ENCODE measurements around the gene PATZ1.
A peak's percentile ranks its signal among the peaks of the same experiment; 100 is the strongest.

Gene PATZ1

DNA sequence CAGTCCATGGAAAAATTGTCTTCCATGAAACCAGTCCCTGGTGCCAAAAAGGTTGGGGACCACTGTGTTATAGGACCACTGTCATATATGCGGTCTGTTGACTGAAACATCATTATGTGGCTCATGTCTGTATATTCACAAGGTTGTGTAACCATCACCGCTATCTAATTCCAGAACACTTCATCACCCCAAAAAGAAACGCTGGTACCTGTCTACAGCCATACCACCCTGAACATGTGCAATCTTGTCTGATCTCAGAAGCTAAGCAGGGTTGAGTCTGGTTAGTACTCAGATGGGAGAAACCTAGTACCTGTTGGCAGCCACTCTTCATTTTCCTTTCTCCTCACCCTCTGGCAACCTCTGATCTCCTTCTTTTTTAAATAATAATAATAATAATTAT is 41.0 kb downstream of the PATZ1 start:
- DNase-seq = no peak

DNA sequence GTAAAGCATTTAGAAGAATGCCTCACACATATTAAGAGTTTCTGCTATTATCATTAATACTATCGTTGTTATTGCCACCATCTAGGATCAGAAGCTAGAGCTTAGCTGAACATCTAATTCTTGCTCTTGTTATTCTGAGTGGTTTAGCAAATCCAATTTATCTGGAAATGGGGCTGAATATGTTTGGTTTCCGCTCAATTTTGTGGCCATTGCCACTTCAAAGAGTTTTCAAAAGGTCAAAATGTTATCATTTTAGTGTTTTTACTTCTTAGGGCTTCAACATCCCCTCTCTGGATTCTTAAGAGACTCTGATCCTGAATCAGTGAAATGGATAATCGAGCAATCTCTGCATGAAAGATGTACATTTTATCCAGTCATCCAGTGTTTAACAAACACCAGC is 43.6 kb downstream of the PATZ1 start:
- DNase-seq = no peak

DNA sequence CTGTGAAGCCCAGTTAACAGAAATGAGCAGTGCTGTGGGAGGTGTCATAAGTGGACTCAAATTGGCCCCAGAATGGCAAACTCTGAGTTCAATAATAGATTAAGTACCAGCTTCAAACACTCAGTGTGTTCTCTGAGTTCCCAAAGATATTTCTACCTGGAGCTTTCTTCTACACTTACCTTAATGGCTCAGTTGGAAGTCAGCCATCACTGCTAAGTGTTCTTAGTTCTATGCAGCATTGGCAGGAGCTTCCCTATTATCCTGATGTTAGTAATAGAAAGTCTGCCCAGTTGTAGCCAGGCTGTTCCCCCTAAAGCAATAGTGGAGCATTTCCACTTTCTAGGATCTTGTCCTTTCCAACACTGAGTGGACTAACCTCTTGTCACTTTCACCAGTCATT is 44.1 kb downstream of the PATZ1 start:
- DNase-seq = no peak

DNA sequence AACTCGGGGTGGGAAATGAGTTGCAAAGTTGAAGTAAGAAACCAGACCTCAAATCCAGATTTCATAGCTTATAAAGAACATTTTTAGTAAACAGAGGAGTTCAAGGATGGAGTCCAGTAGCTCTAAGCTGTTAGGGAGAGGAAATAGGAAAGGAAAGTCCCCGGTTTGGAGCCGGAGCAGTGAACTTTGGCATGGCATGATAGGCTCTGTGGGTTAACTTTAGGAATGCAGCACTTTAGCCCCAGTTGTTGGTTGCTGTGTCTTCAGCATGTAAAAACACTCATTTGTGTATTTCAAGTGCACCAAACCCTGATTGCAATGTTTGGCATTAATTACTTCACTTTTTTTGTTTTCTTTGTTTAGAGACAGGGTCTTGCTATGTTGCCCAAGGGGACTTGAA is 45.2 kb downstream of the PATZ1 start:
- DNase-seq = no peak

DNA sequence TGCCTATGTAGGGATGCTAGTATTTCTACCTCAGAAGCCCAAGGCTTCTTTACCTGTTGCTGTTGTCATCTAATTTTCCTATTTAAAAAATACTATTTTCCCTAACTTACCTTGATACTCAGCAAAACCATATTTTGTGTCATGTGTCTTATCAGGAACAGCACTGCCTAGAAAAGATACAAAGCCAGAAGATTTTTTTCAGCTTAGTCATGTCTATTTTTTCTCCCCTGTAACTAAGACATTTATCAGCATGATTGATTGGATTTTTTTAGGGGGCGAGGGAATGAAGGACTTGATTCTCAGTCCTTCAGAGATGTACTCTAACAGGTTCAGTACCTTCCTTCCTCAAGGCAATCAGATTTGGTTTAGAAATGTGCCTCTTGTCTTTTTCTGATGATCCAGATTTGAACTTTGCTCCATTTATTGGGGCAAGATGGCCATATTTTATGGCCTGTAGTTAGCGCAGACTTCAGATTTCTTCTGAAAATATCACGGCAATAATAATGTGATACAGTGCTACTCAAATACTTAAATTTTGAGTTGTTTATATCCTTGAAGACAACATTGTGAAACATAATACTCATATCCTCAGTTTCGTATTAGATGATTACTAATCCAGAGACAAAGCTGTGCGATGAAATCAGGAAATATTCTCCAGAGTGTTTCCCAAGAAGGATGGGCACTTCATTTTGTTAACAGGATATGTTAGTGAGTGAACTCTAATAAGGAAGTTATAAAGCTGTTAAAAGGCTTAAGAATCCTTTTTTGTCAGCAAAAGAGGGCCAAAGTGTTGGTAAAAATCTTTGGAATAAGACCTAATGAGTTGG is 50.1 kb downstream of the PATZ1 start:
- peak; percentile 57 to 91 (median 85) for DNase-seq

- no peak for DNase-seq
These were observed 50.8 kb downstream of the PATZ1 start for GRCh38 chr22:31295360-31295759.

DNA sequence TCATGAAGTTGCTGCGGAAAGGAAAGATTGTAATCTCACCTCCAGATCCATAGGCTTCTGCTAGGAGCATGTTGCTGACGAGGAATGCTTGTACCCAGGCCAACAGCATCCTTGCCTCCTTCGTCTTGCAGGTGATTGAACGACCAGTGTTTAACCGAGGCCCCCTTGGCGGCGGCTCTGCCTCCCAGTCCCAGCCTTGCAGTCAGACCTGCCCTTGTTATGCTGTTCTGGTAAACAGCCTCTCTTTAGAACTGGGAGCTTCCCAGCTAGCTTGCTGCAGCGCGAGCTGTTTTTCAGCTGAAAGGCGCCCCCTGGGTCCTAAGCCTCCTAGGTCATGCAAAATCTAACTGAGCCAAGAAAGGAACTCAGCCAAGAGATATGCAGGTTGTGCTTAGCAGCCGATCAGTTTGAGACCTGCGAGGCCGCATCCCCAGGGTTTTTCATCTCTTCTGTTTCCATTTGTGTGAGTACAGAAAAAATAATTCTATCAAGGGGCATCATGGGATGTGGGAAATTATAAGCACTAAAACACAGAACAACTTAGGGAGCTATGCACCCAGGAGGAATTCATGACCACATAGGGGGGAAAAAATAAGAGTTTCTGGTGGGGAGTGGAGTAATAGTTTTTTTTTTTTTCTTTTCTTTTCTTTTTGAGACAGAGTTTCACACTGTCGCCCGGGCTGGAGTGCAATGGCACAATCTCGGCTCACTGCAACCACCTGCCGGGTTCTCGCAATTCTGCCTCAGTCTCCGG is 53.7 kb downstream of the PATZ1 start, which contains the start of gene PIK3IP1:
Gene PIK3IP1, minus strand, starts transcription at position 253 of the 754 bp plus-strand sequence. Its CDS starts 144 bp downstream, at position 109.
- peak; percentile 80 to 90 (median 85) for DNase-seq

DNA sequence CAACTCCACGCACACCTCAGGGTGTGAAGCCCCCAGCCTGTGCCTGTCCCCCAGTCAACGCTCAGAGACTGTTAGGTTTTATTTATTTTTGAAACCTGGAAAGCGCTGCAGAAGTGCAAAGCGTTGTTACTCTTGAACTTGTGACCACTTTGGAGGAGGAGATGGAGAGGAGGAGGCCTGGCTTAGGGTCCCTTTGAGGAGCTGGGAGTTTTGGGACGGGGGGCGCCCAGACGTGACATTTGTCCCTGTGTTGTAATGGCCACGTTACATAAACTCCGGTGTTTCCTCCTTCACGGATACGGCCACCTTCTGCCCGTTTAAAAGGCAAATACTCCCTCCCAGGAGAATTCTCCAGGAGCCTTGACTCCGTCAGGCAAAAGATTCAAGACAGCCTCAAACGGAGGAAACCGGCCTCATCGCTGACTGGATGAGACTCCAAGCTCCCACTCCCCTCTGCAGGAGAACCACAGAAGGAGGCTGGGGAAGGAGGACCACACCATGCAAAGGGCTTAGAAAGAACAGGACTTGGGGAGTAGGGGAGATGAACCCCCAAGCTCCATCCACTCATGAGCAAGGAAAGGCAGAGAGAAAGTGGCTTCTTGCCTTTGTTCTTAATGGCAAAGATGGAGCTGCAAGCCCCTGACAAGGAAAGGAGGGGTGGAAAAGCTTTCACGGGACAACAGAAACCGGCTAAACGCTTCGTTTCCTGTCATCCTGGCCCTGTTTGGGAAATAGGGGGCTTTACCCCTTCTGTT is 54.5 kb downstream of the PATZ1 start:
- peak in 1 of 3 donors; percentile 14 for DNase-seq

DNA sequence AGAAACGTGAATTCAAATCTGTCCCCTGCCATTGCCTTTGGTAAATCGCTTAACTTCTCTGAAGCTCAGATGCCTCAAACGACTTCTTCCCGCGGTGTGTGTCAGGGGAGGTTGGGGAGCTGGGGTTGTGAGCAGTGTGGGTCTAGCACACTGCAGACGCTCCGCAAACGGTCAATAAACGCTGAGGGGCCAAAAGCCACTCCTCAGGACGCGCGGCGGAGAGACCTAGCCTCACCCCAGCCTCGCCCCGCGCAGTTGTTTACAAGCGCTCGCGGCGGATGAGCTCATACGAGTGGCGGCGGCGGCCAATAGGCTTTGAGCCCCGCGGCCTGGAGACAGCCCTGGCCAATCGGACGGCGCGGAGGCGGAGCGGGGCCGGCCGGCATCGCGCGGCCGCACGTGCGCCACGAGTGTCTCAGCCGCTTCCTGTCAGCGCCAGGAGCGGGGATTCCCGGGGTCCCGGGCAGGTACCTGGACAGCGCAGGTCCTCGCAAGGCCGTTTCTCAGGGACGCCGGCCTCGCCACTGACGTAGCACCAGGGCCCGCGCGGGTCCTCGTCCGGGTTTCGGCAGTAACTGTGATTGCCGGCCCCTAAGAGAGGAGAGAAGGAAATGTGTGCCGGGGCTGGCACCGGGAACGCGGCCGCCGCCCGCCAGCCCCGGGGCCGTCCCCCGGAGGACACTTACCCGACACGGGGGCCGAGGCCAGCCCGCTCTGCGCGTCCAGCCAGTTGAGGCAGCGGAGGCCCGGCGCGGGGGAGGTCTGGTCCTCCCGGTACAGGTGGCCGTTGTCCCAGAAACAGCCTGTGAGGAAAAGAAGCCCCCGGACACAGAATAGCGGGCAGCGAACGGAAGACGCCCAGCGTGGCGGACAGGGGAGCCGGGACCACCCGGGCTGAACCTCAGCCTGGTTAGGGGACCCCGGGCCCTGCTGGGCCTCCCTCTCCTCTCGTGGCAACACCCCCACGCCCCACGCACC is 55.4 kb downstream of the PATZ1 start:
- DNase-seq = peak; percentile 93 to 97 (median 97)

DNA sequence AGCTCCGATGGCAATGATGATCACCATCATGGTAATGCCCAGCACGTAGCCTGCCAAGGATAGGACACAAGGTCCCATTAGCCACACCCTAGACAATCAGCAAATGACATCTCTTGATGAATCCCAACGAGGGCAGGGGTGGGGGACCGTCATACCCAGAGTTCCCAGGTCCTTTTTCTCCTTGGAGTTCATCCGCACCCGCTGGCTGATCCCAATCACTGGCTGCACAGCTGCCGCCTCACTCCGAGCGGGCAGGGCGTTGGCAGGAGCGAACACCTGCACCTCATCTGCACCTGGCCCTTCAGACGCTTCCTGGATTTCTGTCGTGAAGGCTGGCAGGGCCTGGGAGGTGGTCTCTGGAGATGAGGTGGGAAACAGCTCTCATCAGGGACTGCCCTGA is 56.8 kb downstream of the PATZ1 start:
- no peak for DNase-seq

GRCh38 chr22:31288496-31289240 is 57.5 kb downstream of the PATZ1 start:
- peak; percentile 29 to 45 (median 32) for DNase-seq

DNA sequence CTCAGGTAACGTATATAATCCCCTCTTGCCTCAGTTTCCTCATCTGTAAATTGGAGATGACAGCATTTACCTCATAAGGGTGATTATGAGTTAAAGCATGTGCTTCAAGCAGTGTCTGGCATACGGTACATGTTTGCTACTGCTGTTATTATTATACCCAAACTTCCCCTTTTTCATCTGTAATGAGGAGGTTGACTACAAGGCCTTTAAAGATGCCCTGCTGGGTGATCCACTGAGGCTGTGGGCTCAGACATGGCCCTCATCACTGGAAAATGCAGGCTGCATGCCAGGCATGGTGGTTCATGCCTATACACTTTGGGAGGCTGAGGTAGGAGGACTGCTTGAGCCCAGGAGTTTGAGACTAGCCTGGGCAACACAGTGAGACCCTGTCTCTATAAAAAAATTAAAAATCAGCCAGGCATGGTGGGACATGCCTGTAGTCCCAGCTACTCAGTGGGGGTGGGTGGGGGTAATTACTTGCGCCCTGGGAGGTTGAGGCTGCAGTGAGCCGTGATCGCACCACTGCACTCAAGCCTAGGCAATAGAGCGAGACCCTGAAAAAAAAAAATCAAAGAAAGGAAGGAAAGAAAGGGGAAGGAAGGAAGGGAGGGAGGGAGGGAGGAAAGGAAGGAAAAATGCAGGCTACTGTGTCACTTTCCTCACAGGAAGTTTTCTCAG is 58.2 kb downstream of the PATZ1 start:
- DNase-seq = peak; percentile 12 to 41 (median 36)

DNA sequence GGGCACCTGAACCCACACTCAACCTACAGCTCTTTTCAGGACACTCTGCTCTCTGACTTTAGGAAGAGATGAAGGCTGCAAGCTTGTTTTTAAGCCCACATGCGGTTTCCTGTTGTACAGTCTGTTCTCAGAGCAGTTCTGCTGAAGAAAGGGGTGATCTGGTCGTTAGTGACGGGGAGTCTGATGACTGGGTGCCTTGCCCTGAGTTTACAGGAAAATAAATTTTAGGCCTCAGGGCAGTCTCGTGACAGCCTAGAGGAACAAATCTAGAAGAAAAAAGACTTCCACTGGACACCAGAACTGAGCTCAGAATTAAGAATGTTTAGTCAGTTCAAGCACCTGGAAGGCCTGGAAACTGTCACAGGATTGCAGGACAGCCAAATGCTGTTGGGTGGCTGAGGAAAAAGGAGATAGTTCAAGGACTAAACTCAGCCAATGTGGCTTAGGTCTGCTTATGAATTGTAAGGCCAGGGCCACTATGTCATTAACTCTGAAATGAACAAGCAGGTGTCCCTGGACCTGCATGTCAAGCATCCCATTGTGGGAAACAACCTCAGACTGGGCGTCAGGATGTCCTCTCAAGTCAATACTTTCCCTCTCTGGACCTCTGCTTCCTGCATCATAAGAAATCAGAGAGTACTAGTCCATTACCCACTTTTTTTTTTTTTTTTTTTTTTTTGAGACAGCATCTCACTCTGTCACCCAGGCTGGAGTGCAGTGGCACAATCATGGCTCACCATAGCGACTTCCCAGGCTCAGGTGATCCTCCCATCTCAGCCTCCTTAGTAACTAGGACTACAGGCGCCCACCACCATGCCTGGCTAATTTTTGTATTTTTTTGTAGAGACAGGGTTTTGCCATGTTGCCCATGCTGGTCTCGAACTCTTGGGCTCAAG is 59.5 kb downstream of the PATZ1 start:
- peak; percentile 74 to 84 (median 78) for DNase-seq

- no peak for DNase-seq
These were observed 61.6 kb downstream of the PATZ1 start for GRCh38 chr22:31284281-31285155.

- no peak for DNase-seq
These were observed 63.2 kb downstream of the PATZ1 start for GRCh38 chr22:31282748-31283468.

- no peak for DNase-seq
These were observed 64.4 kb downstream of the PATZ1 start for GRCh38 chr22:31281733-31282132.

- no peak for DNase-seq
These were observed 66.2 kb downstream of the PATZ1 start for GRCh38 chr22:31279821-31280505.

Data from suppressor macrophage treated with lipopolysaccharide for 1 hour (primary cell).